RWPE2 (cell line): ENCODE measurements around the gene PTPRM.

Source experiments
- ATAC-seq: fragments of 200-7000 bp; cut with Tn5 transposase; 3 replicates; pipeline ENCODE4 v1.9.1; 2021; ENCODE audit warnings: low read depth
- DNase-seq: peaks from one replicate; pipeline ENCODE4 v3.0.0-alpha.2; 2020; ENCODE audit warnings: low spot score
- H3K27ac ChIP-seq: fragments of 450-650 bp; 2 replicates; pipeline ENCODE4 v1.5.1; 2017; ENCODE audit warnings: mild to moderate bottlenecking; ENCODE audit not compliant: poor library complexity, severe bottlenecking
- H3K27me3 ChIP-seq: fragments of 250-450 bp; sonication (Bioruptor Pico); 2 replicates; pipeline ENCODE4 v1.5.1; 2021; ENCODE audit warnings: mild to moderate bottlenecking, moderate library complexity; ENCODE audit not compliant: insufficient read depth, poor library complexity, severe bottlenecking
- H3K36me3 ChIP-seq: fragments of 250-450 bp; sonication (Bioruptor Pico); 2 replicates; pipeline ENCODE4 v1.5.1; 2020; ENCODE audit warnings: low read depth, mild to moderate bottlenecking, moderate library complexity
- H3K4me1 ChIP-seq: fragments of 250-450 bp; sonication (Bioruptor Pico); 2 replicates; pipeline ENCODE4 v1.5.1; 2021; ENCODE audit warnings: mild to moderate bottlenecking, moderate library complexity; ENCODE audit not compliant: insufficient read depth, poor library complexity, severe bottlenecking
- H3K4me3 ChIP-seq: fragments of 250-450 bp; sonication (Bioruptor Pico); 2 replicates; pipeline ENCODE4 v1.5.1; 2021; ENCODE audit warnings: mild to moderate bottlenecking, moderate library complexity; ENCODE audit not compliant: severe bottlenecking
- H3K9me3 ChIP-seq: fragments of 250-450 bp; sonication (Bioruptor Pico); 2 replicates; pipeline ENCODE4 v1.5.1; 2021; ENCODE audit warnings: mild to moderate bottlenecking, moderate library complexity; ENCODE audit not compliant: severe bottlenecking
- CTCF ChIP-seq: fragments of 450-650 bp; IDR thresholded peaks from one replicate; pipeline ENCODE4 v1.5.1; 2017; ENCODE audit warnings: mild to moderate bottlenecking, moderate library complexity; ENCODE audit not compliant: poor library complexity, severe bottlenecking

The PTPRM gene

GRCh38 chr18:8380926-8381325 is 813.8 kb downstream of the PTPRM start:
- Histone ChIP-seq H3K4me1 (no peaks in the 10 kb centered on the region), H3K4me3 (no peak overlapping the region), H3K9me3 (no peaks in the 10 kb centered on the region), H3K36me3 (no peaks in the 10 kb centered on the region), H3K27me3 (no peaks in the 10 kb centered on the region), H3K27ac (no peak overlapping the region)
- DNase-seq (no peak), ATAC-seq (no peak)
- TF ChIP-seq CTCF: no peak

GRCh38 chr18:8381821-8382459 is 814.8 kb downstream of the PTPRM start:
- H3K9me3 ChIP-seq: no peaks in the 10 kb centered on the region
- TF ChIP-seq CTCF: no peak
- DNase-seq (no peak), ATAC-seq (no peak)
- H3K36me3 ChIP-seq: no peaks in the 10 kb centered on the region
- no peaks in the 10 kb centered on the region for H3K27me3 ChIP-seq
- H3K4me1 ChIP-seq: no peaks in the 10 kb centered on the region
- H3K4me3 ChIP-seq: no peak overlapping the region
- H3K27ac ChIP-seq: no peak overlapping the region

GRCh38 chr18:8385400-8385799 is 818.3 kb downstream of the PTPRM start:
- Histone ChIP-seq H3K27ac (no peak overlapping the region), H3K4me3 (no peak overlapping the region), H3K27me3 (no peaks in the 10 kb centered on the region), H3K9me3 (no peaks in the 10 kb centered on the region), H3K36me3 (no peaks in the 10 kb centered on the region), H3K4me1 (no peaks in the 10 kb centered on the region)
- no peak for TF ChIP-seq CTCF
- no peak for ATAC-seq
- no peak for DNase-seq

GRCh38 chr18:8386669-8387380 is 819.7 kb downstream of the PTPRM start:
- Histone ChIP-seq H3K9me3 (no peaks in the 10 kb centered on the region), H3K4me3 (no peak overlapping the region), H3K4me1 (no peaks in the 10 kb centered on the region), H3K27me3 (no peaks in the 10 kb centered on the region), H3K36me3 (no peaks in the 10 kb centered on the region; the same call in 1 of the 2 replicates), H3K27ac (no peak overlapping the region)
- ATAC-seq (no peak), DNase-seq (no peak)
- no peak for TF ChIP-seq CTCF
